Measurements from ENCODE around the gene TMC1.

The TMC1 gene

DNA sequence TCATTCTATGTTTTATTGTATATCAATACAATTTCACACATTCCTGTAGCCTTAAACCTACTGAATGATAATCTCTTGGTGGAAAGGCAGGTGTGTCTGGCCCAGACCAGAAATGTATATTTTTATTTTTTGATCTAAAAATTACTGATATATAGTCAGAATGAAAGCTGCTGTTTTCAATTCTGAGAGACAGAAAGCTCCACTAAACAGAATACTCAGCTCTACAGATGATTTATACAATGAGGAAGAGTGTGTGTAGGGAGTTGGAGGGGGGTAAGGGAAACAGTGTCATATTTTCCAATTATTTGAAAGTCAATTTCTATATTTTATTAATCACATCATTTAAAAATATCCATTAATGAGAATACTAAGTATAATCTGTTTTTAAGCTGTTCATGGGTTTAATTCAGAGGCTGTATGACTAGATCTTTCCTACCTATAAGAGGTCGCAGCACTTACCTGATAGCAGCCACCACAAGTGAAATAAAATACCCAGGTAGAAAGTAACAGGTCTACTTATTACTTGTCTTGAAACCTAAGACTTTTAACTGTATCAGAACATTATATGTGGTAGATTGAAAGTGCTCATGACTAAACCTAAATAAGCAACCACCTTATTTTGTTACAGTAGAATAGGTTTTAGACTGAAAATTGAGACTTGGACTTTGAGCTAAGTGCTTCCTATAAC lies 183.4 kb downstream of the TMC1 start:
- Mint-ChIP-seq H3K27me3 (peaks cover 15% of the 10 kb centered on the region), H3K9me3 (no peaks in the 10 kb centered on the region), H3K27ac (no peak overlapping the region), H3K4me3 (no peak overlapping the region), H3K36me3 (ENCODE audit: low read depth) (no peaks in the 10 kb centered on the region), H3K4me1 (ENCODE audit: low read depth) (no peaks in the 10 kb centered on the region)
- intact Hi-C loops (cut with micrococcal nuclease), result no loop called here

DNA sequence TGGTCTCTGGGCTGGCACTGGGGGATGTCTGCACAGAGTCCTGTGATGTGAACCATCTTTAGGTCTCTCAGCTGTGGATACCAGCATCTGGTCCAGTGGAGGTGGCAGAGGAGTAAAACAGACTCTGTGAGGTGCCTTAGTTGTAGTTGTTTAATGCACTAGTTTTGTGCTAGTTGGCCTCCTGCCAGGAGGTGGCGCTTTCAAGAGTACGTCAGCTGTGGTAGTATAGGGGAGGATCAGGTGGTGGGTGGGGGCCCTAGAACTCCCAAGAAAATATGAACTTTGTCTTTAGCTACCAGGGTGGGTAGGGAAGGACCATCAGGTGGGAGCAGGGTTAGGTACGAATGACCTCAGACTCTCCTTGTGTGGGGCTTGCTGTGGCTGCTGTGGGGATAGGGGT lies 197.1 kb downstream of the TMC1 start:
- no peaks in the 10 kb centered on the region for H3K9me3 Mint-ChIP-seq
- H3K4me3 Mint-ChIP-seq, result no peak overlapping the region
- H3K36me3 Mint-ChIP-seq (ENCODE audit: low read depth), result no peaks in the 10 kb centered on the region
- intact Hi-C loops (cut with micrococcal nuclease), result no loop called here
- H3K27ac Mint-ChIP-seq, result no peak overlapping the region
- no peaks in the 10 kb centered on the region for H3K4me1 Mint-ChIP-seq (ENCODE audit: low read depth)
- H3K27me3 Mint-ChIP-seq, result peaks cover 6% of the 10 kb centered on the region

DNA sequence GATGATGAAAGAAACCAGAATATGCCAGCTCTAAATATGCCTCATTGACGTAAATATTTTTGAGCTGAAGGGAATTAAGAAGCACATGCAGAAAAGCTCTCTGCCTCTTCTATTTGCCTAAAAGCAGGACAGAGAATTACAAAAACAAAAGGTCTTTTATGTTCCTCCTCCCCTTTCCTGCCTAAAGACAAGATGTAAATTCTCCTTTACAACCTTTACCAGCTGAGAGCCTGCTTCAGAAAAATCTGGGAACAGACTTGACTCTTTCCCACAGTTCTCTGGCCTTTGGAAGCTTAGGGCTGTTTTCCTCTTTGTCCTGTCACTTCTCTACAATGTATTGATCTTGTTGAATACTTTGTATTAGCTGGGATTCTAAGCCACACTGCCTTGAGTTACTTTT lies 199.7 kb downstream of the TMC1 start:
- Mint-ChIP-seq H3K4me3 (no peak overlapping the region), H3K4me1 (ENCODE audit: low read depth) (no peaks in the 10 kb centered on the region), H3K27me3 (peaks cover 4% of the 10 kb centered on the region), H3K9me3 (no peaks in the 10 kb centered on the region), H3K27ac (no peak overlapping the region), H3K36me3 (ENCODE audit: low read depth) (no peaks in the 10 kb centered on the region)
- intact Hi-C loops (cut with micrococcal nuclease), result no loop called here

GRCh38 chr9:72726947-72727346 lies 205.5 kb downstream of the TMC1 start:
- Mint-ChIP-seq H3K4me1 (ENCODE audit: low read depth) (no peaks in the 10 kb centered on the region), H3K4me3 (no peak overlapping the region), H3K27me3 (no peaks in the 10 kb centered on the region), H3K27ac (no peak overlapping the region), H3K36me3 (ENCODE audit: low read depth) (no peaks in the 10 kb centered on the region), H3K9me3 (no peaks in the 10 kb centered on the region)
- intact Hi-C loops (cut with micrococcal nuclease), result no loop called here

GRCh38 chr9:72728031-72728770 lies 206.8 kb downstream of the TMC1 start:
- intact Hi-C loops (cut with micrococcal nuclease), result no loop called here
- Mint-ChIP-seq H3K36me3 (ENCODE audit: low read depth) (no peaks in the 10 kb centered on the region), H3K27ac (no peak overlapping the region), H3K4me3 (no peak overlapping the region), H3K27me3 (no peaks in the 10 kb centered on the region), H3K9me3 (no peaks in the 10 kb centered on the region), H3K4me1 (ENCODE audit: low read depth) (no peaks in the 10 kb centered on the region)

DNA sequence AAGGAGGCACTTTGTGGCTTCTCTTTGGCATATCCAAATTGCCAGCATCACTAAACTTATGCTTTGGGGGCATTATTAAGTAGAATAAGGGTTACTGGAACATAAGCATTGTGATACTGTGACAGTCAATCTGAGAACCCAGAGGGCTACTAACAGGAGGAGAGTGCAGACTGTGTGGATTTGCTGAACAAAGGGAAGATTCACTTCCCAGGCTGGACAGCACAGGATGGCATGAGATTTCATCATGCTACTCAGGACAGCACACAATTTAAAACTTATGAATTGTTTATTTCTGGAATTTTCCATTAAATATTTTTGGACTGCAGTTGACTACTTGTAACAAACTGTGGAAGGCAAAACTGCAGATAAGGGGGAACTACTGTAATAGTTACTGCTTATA lies 212.5 kb downstream of the TMC1 start:
- peaks cover 15% of the 10 kb centered on the region for H3K4me1 Mint-ChIP-seq (ENCODE audit: low read depth)
- H3K27ac Mint-ChIP-seq, result no peak overlapping the region
- no peaks in the 10 kb centered on the region for H3K36me3 Mint-ChIP-seq (ENCODE audit: low read depth)
- no peak overlapping the region for H3K4me3 Mint-ChIP-seq
- intact Hi-C loops (cut with micrococcal nuclease), result no loop called here
- H3K27me3 Mint-ChIP-seq, result peaks cover 1% of the 10 kb centered on the region
- no peaks in the 10 kb centered on the region for H3K9me3 Mint-ChIP-seq

DNA sequence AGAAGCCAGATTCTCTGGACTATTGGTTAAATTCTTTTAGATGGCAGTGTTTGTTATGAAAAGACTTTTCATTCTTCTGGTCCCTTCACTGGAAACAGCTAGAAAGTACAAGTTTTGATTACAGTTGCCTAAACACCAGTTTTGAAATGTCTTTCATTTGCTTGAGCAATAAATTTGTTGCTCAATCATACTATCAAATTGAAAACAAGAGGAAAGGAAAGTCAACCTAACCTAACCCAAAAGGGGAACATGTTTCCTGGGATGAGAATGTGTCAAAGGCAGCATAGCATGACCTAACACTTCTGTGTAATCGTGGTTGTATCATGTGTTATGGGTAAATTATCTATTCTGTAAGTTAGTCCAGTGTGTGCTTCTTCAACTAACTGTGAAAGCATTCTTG lies 213.2 kb downstream of the TMC1 start:
- Mint-ChIP-seq H3K9me3 (no peaks in the 10 kb centered on the region), H3K4me1 (ENCODE audit: low read depth) (peaks cover 15% of the 10 kb centered on the region), H3K36me3 (ENCODE audit: low read depth) (no peaks in the 10 kb centered on the region), H3K27me3 (peaks cover 1% of the 10 kb centered on the region), H3K4me3 (no peak overlapping the region), H3K27ac (no peak overlapping the region)
- intact Hi-C loops (cut with micrococcal nuclease), result no loop called here

GRCh38 chr9:72743836-72744235 lies 222.4 kb downstream of the TMC1 start:
- H3K9me3 Mint-ChIP-seq, result no peaks in the 10 kb centered on the region
- no peak overlapping the region for H3K4me3 Mint-ChIP-seq
- no peak overlapping the region for H3K27ac Mint-ChIP-seq
- no peaks in the 10 kb centered on the region for H3K36me3 Mint-ChIP-seq (ENCODE audit: low read depth)
- intact Hi-C loops (cut with micrococcal nuclease), result loop anchor here (10.0 kb wide), 1 partner anchor 59 kb away; no protein-coding TSS in a partner anchor
- H3K27me3 Mint-ChIP-seq, result peaks cover 2% of the 10 kb centered on the region
- no peaks in the 10 kb centered on the region for H3K4me1 Mint-ChIP-seq (ENCODE audit: low read depth)

DNA sequence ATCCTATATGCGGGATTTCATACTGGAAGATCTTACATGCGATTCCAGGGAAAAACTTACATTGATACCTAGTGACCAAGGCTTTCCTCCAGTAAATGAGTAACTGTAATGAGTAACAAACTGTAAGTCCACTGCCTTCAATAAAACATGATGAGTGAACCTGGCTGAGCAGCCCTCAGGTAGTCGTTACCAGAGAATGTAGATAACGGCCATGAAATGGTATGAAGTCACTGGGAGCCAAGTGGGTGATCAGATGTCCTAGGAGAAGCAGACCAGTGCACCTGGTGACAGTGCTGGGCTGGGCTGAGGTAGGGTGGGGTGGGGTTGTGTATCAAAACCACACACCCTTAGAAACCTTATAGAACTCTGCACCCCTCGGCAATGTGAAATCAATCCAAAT lies 227.9 kb downstream of the TMC1 start:
- H3K4me1 Mint-ChIP-seq (ENCODE audit: low read depth), result no peaks in the 10 kb centered on the region
- H3K27ac Mint-ChIP-seq, result no peak overlapping the region
- H3K4me3 Mint-ChIP-seq, result no peak overlapping the region
- H3K9me3 Mint-ChIP-seq, result no peaks in the 10 kb centered on the region
- intact Hi-C loops (cut with micrococcal nuclease), result loop anchor here (10.0 kb wide), 1 partner anchor 64 kb away; no protein-coding TSS in a partner anchor
- H3K27me3 Mint-ChIP-seq, result peaks cover 3% of the 10 kb centered on the region
- no peaks in the 10 kb centered on the region for H3K36me3 Mint-ChIP-seq (ENCODE audit: low read depth)

DNA sequence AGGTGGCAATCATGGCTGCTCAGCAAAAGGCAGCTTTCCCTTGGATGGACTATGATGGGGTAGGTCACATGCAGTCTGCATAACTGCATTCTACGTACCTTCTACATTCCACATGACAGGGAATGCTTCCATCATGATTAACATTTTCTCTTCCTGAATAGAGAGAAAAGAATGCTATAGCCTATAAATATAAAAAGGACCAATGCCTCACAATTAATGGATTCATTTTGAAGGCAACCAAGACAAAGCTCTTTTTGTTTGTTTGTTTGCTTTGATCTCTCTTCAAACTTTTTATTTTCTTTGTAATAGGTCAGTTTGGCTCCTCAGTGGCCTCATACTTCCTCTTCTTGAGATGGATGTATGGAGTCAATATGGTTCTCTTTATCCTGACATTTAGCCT lies 230.1 kb downstream of the TMC1 start:
- H3K27ac Mint-ChIP-seq, result no peak overlapping the region
- H3K9me3 Mint-ChIP-seq, result no peaks in the 10 kb centered on the region
- H3K36me3 Mint-ChIP-seq (ENCODE audit: low read depth), result no peaks in the 10 kb centered on the region
- H3K4me1 Mint-ChIP-seq (ENCODE audit: low read depth), result no peaks in the 10 kb centered on the region
- intact Hi-C loops (cut with micrococcal nuclease), result loop anchor here (5.0 kb wide), 1 partner anchor 469 kb away; no protein-coding TSS in a partner anchor
- no peak overlapping the region for H3K4me3 Mint-ChIP-seq
- peaks cover 6% of the 10 kb centered on the region for H3K27me3 Mint-ChIP-seq

- H3K4me1 Mint-ChIP-seq (ENCODE audit: low read depth), result no peaks in the 10 kb centered on the region
- peaks cover 12% of the 10 kb centered on the region for H3K27me3 Mint-ChIP-seq
- no peaks in the 10 kb centered on the region for H3K36me3 Mint-ChIP-seq (ENCODE audit: low read depth)
- no peak overlapping the region for H3K27ac Mint-ChIP-seq
- intact Hi-C loops (cut with micrococcal nuclease), result loop anchor here (5.0 kb wide), 1 partner anchor 471 kb away; no protein-coding TSS in a partner anchor
- H3K9me3 Mint-ChIP-seq, result no peaks in the 10 kb centered on the region
- H3K4me3 Mint-ChIP-seq, result no peak overlapping the region
These were observed 232.0 kb downstream of the TMC1 start for GRCh38 chr9:72753266-72753893.

- H3K27ac Mint-ChIP-seq, result no peak overlapping the region
- H3K9me3 Mint-ChIP-seq, result no peaks in the 10 kb centered on the region
- peaks cover 16% of the 10 kb centered on the region for H3K27me3 Mint-ChIP-seq
- H3K36me3 Mint-ChIP-seq (ENCODE audit: low read depth), result no peaks in the 10 kb centered on the region
- intact Hi-C loops (cut with micrococcal nuclease), result no loop called here
- H3K4me1 Mint-ChIP-seq (ENCODE audit: low read depth), result no peaks in the 10 kb centered on the region
- H3K4me3 Mint-ChIP-seq, result no peak overlapping the region
These were observed 234.4 kb downstream of the TMC1 start for GRCh38 chr9:72755836-72756235.

- Mint-ChIP-seq H3K36me3 (ENCODE audit: low read depth) (no peaks in the 10 kb centered on the region), H3K4me1 (ENCODE audit: low read depth) (no peaks in the 10 kb centered on the region)
- intact Hi-C loops (cut with micrococcal nuclease), result no loop called here
These were observed 237.5 kb downstream of the TMC1 start for GRCh38 chr9:72758944-72759343.

DNA sequence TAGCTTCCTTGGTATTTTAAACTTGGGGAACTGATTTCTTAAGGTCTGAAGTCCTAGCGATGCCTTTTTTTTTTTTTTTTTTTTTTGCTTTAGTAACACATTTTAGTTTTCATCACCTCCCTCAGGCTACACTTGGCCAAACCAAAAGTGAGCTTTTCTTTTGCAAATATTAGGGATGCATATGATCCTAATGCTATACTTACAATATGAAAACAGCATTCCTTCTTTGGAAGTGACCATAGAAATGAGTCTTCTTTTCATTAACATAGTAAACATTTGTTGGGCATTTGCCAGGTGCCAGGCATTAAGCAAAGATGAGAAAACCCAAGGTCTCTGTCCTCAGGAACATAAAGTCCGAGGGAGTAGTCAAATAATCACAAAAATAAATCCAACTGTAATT lies 241.6 kb downstream of the TMC1 start:
- H3K4me1 Mint-ChIP-seq (ENCODE audit: low read depth), result no peaks in the 10 kb centered on the region
- intact Hi-C loops (cut with micrococcal nuclease), result no loop called here
- peaks cover 23% of the 10 kb centered on the region for H3K27me3 Mint-ChIP-seq
- H3K36me3 Mint-ChIP-seq (ENCODE audit: low read depth), result no peaks in the 10 kb centered on the region
- no peak overlapping the region for H3K27ac Mint-ChIP-seq
- no peaks in the 10 kb centered on the region for H3K9me3 Mint-ChIP-seq
- H3K4me3 Mint-ChIP-seq, result no peak overlapping the region

More at GRCh38 chr9:72758944-72759343, 237.5 kb downstream of the TMC1 start:
- no peaks in the 10 kb centered on the region for H3K9me3 Mint-ChIP-seq
- peaks cover 26% of the 10 kb centered on the region for H3K27me3 Mint-ChIP-seq
- H3K27ac Mint-ChIP-seq, result no peak overlapping the region
- H3K4me3 Mint-ChIP-seq, result no peak overlapping the region

All from dendritic cell treated with granulocyte-macrophage colony-stimulating factor and Interleukin-4, amounts not matched to agents 40 ng/mL and 50 ng/mL, for 4 days (primary cell).